LNCAP (cell line): ENCODE measurements around the gene COPA.

Source experiments
- TF ChIP-seq, protein P1 (sequence below): fragments of 450-650 bp; IDR thresholded peaks from 2 replicates; pipeline ENCODE4 v1.5.1; 2017; ENCODE audit warnings: mild to moderate bottlenecking

COPA gene

GRCh38 chr1:160245434-160245833 lies 97.6 kb downstream of the COPA start:
- TF ChIP-seq, protein P1, sequence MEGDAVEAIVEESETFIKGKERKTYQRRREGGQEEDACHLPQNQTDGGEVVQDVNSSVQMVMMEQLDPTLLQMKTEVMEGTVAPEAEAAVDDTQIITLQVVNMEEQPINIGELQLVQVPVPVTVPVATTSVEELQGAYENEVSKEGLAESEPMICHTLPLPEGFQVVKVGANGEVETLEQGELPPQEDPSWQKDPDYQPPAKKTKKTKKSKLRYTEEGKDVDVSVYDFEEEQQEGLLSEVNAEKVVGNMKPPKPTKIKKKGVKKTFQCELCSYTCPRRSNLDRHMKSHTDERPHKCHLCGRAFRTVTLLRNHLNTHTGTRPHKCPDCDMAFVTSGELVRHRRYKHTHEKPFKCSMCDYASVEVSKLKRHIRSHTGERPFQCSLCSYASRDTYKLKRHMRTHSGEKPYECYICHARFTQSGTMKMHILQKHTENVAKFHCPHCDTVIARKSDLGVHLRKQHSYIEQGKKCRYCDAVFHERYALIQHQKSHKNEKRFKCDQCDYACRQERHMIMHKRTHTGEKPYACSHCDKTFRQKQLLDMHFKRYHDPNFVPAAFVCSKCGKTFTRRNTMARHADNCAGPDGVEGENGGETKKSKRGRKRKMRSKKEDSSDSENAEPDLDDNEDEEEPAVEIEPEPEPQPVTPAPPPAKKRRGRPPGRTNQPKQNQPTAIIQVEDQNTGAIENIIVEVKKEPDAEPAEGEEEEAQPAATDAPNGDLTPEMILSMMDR: no peak

GRCh38 chr1:160244209-160244608 lies 98.8 kb downstream of the COPA start:
- TF ChIP-seq, protein P1: no peak

DNA sequence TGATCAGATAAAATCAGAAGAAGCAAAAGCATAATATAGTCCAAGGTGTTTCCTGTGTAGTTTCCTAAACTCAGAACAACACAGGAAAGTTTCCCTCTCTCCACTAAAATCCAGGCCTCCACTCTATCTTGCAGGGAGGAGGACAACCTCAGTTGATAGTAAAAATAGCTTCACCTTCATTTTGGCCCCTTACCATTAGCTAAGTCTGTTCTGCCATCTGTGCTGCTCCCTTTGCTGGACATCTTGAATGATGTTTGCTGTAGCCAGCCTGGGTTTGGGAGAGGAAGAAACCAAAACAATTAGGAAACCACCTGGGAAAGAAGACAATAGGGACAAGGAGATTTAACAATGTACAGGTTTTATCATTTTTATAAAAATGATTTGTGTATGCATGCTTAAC lies 99.3 kb downstream of the COPA start:
- TF ChIP-seq, protein P1: no peak

DNA sequence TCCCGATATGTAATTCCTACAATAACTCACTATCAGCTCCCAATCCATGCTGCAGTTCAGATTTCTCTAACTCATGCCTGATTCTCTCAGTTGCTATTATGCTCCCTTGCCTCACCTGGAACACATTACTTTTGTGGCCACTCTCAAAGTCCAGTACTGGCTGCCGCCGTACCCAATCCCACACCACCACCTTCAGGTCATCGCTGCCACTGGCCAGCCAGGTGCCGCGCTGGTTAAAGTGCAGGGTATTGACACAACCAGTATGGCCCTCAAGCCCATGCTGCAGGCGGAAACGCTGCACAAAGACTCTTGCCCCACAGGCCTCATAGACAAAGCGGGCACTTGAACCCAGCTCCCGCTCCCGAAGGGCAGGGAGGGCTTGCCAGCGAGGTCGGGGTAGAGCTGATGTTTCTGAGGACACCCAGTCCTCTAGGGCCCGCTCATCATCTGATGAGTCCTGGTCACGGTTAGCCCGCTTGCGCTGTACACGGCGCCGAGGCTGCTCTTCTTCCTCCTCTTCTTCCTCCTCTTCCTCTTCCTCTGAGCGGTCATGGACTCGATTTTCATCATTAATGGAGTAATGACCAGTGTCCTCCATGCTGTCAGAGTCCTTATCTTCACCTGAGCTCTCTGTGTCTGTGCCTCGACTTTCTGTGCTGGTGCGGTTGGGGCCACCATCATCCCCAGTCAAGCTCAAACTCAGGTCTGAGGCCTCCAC lies 103.3 kb downstream of the COPA start:
- TF ChIP-seq, protein P1: no peak
